Left lobe of liver (tissue), 2 donors: ENCODE data around the gene TPO. TPM values are rescaled to one million over a fixed set of nuclear protein-coding genes. Genes with fewer than 3 reads are reported as not detected.
A peak's percentile ranks its signal among the peaks of the same experiment; 100 is the strongest.
"Not testable (repeated sequence)": the region's sequence is repeated elsewhere in the genome, so short reads cannot be mapped to it uniquely, and the experiment has no call there.

Experiments used
- ATAC-seq: fragments of 200-7000 bp; cut with Tn5 transposase; one replicate; pipeline ENCODE4 v1.9.1; 2020; ENCODE audit warnings: mild to moderate bottlenecking, moderate library complexity
- DNase-seq: peaks from one replicate; pipeline ENCODE4 v3.0.0-alpha.2; 2020; ENCODE audit warnings: low spot score
- total RNA-seq: library from RNA; stranded (reverse); gene quantifications from one replicate; pipeline ENCODE4 v1.2.1, GENCODE V29; 2021
- donor health status: DM: no; HTN: no; CAD: no; lungs with moderate emphysema.
- donor health status: DM: no; HTN: yes; CAD: no.

The TPO gene
- total RNA-seq, 1 donor from 2014 or later: not detected

GRCh38 chr2:1481406-1482252 lies 68.4 kb downstream of the TPO start:
- ATAC-seq: no peak
- DNase-seq: no peak

GRCh38 chr2:1482253-1482675 lies 69.0 kb downstream of the TPO start:
- no peak for ATAC-seq

GRCh38 chr2:1482981-1483380 lies 69.7 kb downstream of the TPO start:
- ATAC-seq (no peak), DNase-seq (no peak)

More at GRCh38 chr2:1482253-1482675, 69.0 kb downstream of the TPO start:
- no peak for DNase-seq

GRCh38 chr2:1483551-1483950 lies 70.3 kb downstream of the TPO start:
- no peak for DNase-seq
- no peak for ATAC-seq

GRCh38 chr2:1484131-1484884 lies 71.0 kb downstream of the TPO start:
- ATAC-seq (no peak), DNase-seq (peak; percentile 11)

GRCh38 chr2:1486670-1487069 lies 73.4 kb downstream of the TPO start:
- ATAC-seq (no peak), DNase-seq (no peak)

- ATAC-seq (no peak), DNase-seq (no peak)
Observed at GRCh38 chr2:1487758-1488157, 74.5 kb downstream of the TPO start.

- ATAC-seq (no peak), DNase-seq (no peak)
Observed at GRCh38 chr2:1488181-1488671, 75.0 kb downstream of the TPO start.

- DNase-seq: no peak
- no peak for ATAC-seq
Observed at GRCh38 chr2:1488851-1489250, 75.6 kb downstream of the TPO start.

- ATAC-seq: no peak
- peak; percentile 11 for DNase-seq
Observed at GRCh38 chr2:1489486-1489885, 76.2 kb downstream of the TPO start.

GRCh38 chr2:1490381-1490780 lies 77.1 kb downstream of the TPO start:
- not testable (repeated sequence) for ATAC-seq
- DNase-seq: peak; percentile 16

- DNase-seq (peak; percentile 18), ATAC-seq (no peak)
Observed at GRCh38 chr2:1491751-1492150, 78.5 kb downstream of the TPO start.

- DNase-seq, ATAC-seq: not testable (repeated sequence)
Observed at GRCh38 chr2:1492231-1492630, 79.0 kb downstream of the TPO start.

GRCh38 chr2:1492711-1493430 lies 79.6 kb downstream of the TPO start:
- peak; percentile 29 for DNase-seq
- no peak for ATAC-seq

- ATAC-seq (no peak), DNase-seq (peak; percentile 16)
Observed at GRCh38 chr2:1493431-1494126, 80.3 kb downstream of the TPO start.

- DNase-seq (no peak), ATAC-seq (no peak)
Observed at GRCh38 chr2:1494257-1494656, 81.0 kb downstream of the TPO start.

GRCh38 chr2:1494906-1495305 lies 81.6 kb downstream of the TPO start:
- DNase-seq: peak; percentile 21
- no peak for ATAC-seq

- no peak for ATAC-seq
- DNase-seq: peak; percentile 32
Observed at GRCh38 chr2:1495676-1496358, 82.6 kb downstream of the TPO start.

GRCh38 chr2:1496359-1496821 lies 83.1 kb downstream of the TPO start:
- DNase-seq (peak; percentile 16), ATAC-seq (no peak)

- ATAC-seq (no peak), DNase-seq (no peak)
Observed at GRCh38 chr2:1497122-1497611, 83.9 kb downstream of the TPO start.
